KOPT-K1 (cell line): ENCODE results near the gene ATG16L1.
A peak's percentile ranks its signal among the peaks of the same experiment; 100 is the strongest.
"Not testable (repeated sequence)": the region's sequence is repeated elsewhere in the genome, so short reads cannot be mapped to it uniquely, and the experiment has no call there.

Experiments used
- H3K27ac ChIP-seq: fragments of 200-600 bp; sonication (generic); 2 replicates; pipeline ENCODE4 v1.5.1; 2016; ENCODE audit warnings: antibody characterized with exemption, mild to moderate bottlenecking, low read depth, low read length; ENCODE audit not compliant: poor library complexity, severe bottlenecking
- H3K36me3 ChIP-seq: fragments of 200-600 bp; sonication (generic); 2 replicates; pipeline ENCODE4 v1.5.1; 2017; ENCODE audit warnings: antibody characterized with exemption, mild to moderate bottlenecking, low read length, moderate library complexity; ENCODE audit not compliant: insufficient read depth
- H3K9me3 ChIP-seq: fragments of 200-600 bp; sonication (generic); 2 replicates; pipeline ENCODE4 v1.5.1; 2017; ENCODE audit warnings: antibody characterized with exemption, low read length, mild to moderate bottlenecking; ENCODE audit not compliant: insufficient read depth, poor library complexity, severe bottlenecking

The ATG16L1 gene

DNA sequence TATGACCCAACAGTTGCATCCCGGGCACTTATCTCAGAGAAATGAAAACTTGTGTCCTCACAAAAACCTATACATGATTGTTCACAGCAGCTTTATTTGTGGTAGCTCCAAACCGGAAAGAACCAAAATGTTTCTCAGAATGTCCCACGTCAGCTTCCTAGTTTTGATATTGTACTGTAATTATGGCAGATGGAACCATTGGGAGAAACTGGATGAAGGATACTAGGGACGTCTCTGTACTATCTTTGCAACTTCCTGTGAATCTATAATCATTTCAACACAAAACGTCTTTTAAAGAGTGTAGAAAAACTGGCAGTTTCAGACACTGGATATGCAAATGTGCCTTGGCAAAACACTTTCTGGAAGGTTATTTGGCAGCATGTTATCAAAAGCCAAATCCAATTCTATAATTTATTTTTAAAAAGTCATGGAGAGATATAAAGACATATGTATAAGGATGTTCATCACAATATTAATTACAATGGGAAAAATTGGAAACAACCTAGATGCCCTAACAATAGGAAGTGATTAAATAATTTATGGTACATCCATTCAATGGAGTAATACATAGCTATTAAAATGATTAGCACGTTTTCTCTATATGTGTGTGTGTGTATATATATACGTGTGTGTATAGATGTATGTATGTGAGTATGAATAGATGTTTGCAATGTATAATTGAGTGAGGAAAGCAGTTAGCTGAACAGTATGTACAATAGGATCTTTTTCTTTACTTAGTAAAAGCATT is 65.9 kb downstream of the ATG16L1 start:
- Histone ChIP-seq H3K27ac (no peak overlapping the region), H3K9me3 (no peaks in the 10 kb centered on the region), H3K36me3 (no peaks in the 10 kb centered on the region)

DNA sequence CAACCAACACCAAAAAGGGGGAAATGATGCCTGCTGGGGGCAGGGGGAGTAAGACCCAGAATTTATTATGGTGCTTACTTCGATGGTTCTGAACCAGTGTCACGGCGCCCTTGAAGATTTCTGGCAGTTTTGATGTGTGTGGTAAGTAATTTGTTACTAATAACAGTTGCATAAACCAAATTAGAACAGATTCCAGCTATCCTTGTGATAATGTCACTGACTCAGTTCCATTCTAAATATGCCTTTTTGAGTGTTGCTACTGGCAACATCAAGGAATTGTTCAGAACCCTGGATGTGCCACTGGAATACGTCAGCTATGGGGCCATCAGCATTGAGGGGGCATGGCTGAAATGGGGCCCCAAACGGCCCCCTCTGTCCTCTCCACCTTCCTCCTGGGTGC is 67.8 kb downstream of the ATG16L1 start:
- H3K27ac ChIP-seq, result no peak overlapping the region
- H3K9me3 ChIP-seq, result no peaks in the 10 kb centered on the region

DNA sequence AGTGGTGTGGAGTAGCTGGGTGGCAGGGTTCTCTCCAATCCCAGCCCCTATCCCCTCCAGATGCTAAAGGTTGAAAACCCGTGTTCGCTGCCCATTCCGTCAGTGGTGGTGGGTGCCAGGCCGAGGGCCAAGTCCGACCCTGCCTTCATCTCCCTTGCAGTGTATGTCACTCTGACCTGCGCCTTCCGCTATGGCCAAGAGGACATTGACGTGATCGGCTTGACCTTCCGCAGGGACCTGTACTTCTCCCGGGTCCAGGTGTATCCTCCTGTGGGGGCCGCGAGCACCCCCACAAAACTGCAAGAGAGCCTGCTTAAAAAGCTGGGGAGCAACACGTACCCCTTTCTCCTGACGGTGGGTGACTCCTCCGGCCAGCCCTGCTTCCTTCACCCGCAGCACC is 69.0 kb downstream of the ATG16L1 start:
- Histone ChIP-seq H3K36me3 (no peaks in the 10 kb centered on the region), H3K9me3 (no peaks in the 10 kb centered on the region), H3K27ac (no peak overlapping the region)

More for the DNA sequence above, 67.8 kb downstream of the ATG16L1 start:
- no peaks in the 10 kb centered on the region for H3K36me3 ChIP-seq

DNA sequence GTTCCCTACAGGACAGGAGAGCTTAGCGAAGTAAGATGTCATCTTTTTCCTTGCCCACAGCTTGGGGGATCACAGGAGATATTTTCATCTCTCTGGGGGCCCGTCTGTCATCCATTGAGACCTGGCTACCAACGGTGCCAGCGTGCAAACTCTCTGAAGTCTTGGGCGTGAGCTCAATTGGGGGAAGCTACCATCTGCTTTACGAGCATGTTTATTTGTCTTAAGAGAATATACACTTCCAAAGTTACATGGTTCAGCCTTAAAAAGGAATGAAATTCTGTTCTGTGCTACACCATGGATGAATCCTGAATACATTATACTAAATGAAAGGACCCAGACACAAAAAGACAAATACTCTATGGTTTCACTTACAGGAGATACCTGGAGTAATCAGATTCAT is 69.7 kb downstream of the ATG16L1 start:
- Histone ChIP-seq H3K36me3 (no peaks in the 10 kb centered on the region), H3K27ac (no peak overlapping the region), H3K9me3 (no peaks in the 10 kb centered on the region)

DNA sequence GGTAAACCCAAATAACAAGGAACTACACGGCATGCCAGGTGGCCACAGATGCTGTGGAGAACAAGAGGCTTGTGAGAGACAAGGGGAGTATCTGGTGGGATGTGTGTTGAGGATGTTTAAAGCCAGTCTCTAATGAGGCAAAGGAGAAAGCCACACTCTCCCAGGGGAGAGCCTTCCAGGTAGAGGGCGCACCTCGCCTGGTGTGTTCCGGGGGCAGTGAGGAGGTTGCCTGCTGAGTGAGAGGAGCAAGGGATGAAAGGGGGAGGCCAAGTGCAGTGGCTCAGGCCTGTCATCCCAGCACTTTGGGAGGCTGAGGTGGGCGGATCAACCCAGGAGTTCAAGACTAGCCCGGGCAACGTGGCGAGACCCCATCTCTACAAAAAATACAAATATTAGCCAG is 72.4 kb downstream of the ATG16L1 start:
- H3K27ac ChIP-seq, result no peak overlapping the region
- H3K36me3 ChIP-seq, result no peaks in the 10 kb centered on the region
- no peaks in the 10 kb centered on the region for H3K9me3 ChIP-seq

DNA sequence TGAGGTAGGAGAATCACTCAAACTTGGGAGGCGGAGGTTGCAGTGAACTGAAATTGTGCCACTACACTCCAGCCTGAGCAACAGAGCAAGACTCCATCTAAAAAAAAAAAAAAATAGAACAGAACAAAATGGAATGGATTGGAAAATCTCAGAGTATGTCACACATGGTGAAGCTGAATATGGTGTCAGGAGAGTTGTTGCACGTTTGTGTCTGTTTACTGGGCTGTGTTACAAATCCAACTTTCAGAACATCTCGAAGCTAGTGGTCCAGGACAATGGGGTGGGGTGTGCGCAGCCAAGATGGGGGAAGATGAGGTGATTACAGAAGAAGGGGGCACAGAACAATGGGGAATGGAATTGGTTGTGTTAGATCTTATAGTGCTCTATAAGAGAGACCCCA is 73.8 kb downstream of the ATG16L1 start:
- Histone ChIP-seq H3K36me3 (no peaks in the 10 kb centered on the region), H3K27ac (no peak overlapping the region), H3K9me3 (no peaks in the 10 kb centered on the region)

DNA sequence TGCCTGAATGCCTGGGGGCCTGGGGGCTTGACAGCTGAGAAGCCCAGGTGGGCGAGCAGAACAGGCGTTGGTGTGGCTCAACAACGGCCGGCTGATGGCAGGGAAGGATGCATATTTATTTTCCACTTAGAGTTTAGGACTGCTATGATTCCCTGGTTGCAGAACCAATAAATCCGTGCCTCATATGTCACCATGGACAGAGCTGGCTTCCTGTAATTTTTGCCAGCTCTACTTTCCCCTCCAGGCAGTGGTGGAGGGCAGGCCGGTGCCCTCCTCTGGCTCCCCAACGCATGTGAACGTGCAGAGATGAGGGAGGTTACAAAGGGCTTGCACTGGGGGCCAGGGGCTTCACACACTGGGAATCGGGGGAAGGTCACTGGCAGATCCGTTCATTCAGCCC is 74.3 kb downstream of the ATG16L1 start:
- H3K27ac ChIP-seq, result no peak overlapping the region
- no peaks in the 10 kb centered on the region for H3K9me3 ChIP-seq
- no peaks in the 10 kb centered on the region for H3K36me3 ChIP-seq

DNA sequence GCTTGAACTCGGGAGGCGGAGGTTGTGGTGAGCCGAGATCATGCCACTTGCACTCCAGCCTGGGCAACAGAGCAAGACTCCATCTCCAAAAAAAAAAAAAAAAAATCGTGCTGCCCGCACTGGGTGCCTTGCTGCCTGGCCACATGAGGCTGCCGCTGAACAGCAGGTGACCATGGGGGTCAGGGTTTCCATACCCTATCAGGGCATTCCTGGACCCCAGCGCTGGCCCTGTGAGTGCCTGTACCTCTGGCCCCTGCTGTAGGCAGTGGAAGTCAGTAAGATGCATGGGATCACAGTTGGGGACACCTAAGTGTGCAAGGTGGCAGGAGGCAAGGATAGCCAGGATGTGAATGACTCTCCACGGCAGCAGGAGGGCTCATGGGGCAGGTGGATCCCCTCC is 75.0 kb downstream of the ATG16L1 start:
- no peaks in the 10 kb centered on the region for H3K36me3 ChIP-seq
- H3K27ac ChIP-seq, result no peak overlapping the region
- no peaks in the 10 kb centered on the region for H3K9me3 ChIP-seq

DNA sequence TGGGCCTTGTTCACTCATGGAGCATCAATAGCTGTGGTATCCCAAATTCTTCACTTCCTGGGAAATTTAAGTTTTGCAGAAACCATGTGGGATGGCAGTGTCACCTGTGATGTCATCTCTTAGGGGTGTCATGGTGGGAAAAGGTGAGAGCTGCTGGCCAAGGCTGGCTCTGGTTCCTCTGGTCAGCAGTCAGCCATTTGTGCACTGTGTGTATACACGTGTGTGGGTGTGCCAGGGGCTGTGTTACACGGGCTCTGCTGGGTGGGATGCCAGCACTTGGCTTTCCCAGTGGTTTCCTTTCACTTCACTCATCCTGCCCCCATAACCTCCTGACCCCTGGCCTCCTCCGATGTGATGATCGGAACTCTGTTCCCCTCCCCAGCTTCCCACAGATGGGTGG is 77.4 kb downstream of the ATG16L1 start:
- H3K9me3 ChIP-seq, result no peaks in the 10 kb centered on the region
- H3K27ac ChIP-seq, result no peak overlapping the region

DNA sequence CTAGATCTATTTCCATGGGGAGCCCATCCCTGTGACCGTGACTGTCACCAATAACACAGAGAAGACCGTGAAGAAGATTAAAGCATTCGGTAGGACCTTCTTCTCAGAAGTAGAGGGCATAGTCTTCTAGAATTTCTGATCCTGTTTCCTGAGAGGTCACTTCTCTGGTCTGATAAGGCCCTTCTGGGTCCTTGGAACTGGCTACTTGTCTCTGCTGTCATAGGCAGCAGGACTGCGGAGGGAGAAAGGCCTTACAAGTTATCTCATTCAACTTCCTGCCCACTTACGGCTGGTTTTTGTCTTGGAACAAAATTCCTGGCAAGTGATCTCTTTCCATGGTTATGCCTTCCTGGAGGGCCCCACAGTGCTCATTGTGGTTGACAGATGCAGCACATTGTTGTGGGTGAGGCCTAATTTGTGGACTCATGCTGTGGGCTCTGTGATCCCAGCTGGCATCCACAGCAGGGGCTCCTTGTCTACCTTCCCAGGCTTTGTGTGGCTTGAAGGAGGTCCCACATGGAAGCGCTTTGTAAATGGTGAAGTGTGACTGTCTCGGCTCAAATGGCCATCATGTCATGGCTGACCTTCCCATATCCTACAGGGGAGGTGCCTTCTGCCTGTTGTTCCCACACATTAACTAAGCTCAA is 78.1 kb downstream of the ATG16L1 start:
- no peaks in the 10 kb centered on the region for H3K9me3 ChIP-seq

More for the DNA sequence above, 77.4 kb downstream of the ATG16L1 start:
- H3K36me3 ChIP-seq, result no peaks in the 10 kb centered on the region

DNA sequence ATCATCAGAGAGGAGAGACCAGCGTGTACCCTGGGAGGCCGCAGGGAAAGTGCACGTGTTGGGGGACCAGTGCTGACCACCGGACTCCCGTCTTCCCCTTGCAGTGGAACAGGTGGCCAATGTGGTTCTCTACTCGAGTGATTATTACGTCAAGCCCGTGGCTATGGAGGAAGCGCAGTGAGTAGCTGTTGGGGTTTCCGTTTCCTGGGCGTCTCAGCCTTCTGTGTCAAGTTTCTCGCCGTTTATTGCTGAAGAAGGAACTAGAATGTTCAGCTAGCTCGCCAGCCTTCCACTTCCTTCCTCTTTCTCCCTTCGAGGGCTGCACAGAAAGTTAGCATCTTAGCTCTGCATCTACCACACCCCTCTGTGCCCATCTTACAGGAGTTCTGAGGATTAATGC is 80.1 kb downstream of the ATG16L1 start:
- Histone ChIP-seq H3K36me3 (no peaks in the 10 kb centered on the region), H3K27ac (peak overlapping the region; percentile 74), H3K9me3 (no peaks in the 10 kb centered on the region)

More for the DNA sequence above, 78.1 kb downstream of the ATG16L1 start:
- Histone ChIP-seq H3K27ac (no peak overlapping the region), H3K36me3 (no peaks in the 10 kb centered on the region)

DNA sequence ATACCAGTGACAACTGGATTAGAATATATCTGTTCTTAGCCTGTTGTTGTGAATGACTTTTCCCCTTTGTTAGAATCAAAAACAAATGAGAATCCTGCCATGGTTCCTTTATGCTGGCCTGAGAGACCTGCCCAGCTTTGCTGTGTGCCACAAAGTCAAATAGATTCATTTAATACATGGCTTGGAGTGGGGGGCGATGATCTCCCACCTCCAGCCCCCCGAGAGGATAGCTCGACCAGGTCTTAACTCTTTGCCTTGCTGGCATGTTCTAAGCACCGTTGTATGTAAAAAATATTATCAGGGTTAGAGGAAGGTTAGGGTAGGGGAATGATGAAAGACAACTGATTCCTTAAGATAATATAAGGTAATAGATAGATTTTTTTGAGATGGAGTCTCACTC is 80.7 kb downstream of the ATG16L1 start:
- no peaks in the 10 kb centered on the region for H3K36me3 ChIP-seq
- H3K9me3 ChIP-seq, result no peaks in the 10 kb centered on the region
- H3K27ac ChIP-seq, result peak overlapping the region; percentile 74

DNA sequence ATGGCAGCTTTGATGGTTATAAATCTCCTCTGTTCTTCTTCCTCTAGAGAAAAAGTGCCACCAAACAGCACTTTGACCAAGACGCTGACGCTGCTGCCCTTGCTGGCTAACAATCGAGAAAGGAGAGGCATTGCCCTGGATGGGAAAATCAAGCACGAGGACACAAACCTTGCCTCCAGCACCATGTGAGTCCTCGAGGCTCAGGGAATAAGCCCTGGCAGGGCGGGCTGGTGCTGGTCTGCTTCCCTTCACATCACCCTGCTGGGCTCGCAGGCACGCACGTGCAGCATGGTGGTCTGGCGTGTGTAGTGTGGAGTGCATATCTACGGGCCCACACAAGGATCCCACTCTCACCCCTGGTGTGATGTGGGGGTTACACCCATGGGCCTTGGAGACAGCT is 83.4 kb downstream of the ATG16L1 start:
- Histone ChIP-seq H3K9me3 (no peaks in the 10 kb centered on the region), H3K27ac (no peak overlapping the region), H3K36me3 (no peaks in the 10 kb centered on the region)

DNA sequence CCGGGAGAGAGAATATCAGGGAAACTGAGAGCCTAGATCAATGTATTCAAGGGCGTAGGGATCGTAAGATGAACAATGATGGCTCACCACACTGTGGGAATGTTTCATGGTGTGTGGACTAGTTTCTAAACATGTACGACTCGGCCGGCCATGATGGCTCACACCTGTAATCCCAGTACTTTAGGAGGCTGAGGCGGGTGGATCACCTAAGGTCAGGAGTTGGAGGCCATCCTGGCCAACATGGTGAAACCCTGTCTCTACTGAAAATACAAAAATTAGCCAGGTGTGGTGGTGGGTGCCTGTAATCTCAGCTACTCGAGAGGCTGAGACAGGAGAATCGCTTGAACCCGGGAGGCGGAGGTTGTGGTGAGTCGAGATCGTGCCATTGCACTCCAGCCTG is 84.6 kb downstream of the ATG16L1 start:
- H3K27ac ChIP-seq, H3K36me3 ChIP-seq, H3K9me3 ChIP-seq: not testable (repeated sequence)

DNA sequence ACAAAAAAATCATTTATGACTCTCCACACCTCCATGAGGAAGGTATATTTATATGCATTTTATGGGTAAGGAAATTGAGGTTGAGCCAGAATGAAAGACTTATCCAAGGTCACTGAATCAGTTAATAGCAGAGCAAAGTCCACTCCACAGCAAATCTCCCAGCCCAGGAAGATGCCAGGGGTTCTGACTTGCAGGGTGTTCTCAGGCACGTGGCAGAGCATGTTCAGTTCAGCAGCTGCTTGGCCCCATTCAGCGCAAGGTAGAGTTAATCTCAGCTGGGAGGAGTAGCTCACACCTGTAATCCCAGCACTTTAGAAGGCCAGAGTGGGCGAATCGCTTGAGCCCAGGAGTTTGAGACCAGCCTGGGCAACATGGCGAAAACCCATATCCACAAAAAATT is 85.1 kb downstream of the ATG16L1 start:
- Histone ChIP-seq H3K9me3 (no peaks in the 10 kb centered on the region), H3K36me3 (no peaks in the 10 kb centered on the region), H3K27ac (no peak overlapping the region)

DNA sequence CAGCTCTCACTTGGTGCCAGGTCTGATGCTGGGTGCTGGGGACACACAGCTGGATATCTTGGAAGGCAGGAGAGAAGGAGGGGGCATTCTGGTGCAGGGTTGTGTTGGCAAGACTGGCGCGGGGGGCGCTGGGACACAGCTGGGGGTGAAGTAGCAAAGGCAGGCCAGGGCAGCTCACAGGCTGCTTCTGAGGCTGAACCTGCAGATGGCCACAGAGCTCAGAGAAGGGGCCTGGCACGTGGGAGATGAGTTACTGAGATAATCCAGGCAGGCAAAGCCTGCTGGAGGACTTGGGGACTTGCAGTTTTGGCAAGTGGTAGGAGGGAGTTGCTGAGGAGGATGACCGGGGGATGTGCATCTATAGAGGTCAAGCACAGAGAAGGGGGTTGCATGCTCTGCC is 86.6 kb downstream of the ATG16L1 start:
- Histone ChIP-seq H3K9me3 (no peaks in the 10 kb centered on the region), H3K27ac (no peak overlapping the region), H3K36me3 (no peaks in the 10 kb centered on the region)
